AG04450 (cell line): Measurements from ENCODE around the gene INPP5A. TPM values are rescaled to one million over a fixed set of nuclear protein-coding genes. Genes with fewer than 3 reads are reported as not detected.

Experiments
- CTCF ChIA-PET: fragments of 300-600, 350-600 bp; formaldehyde crosslinking; extraction: SDS; loops from one replicate; lab custom pipeline; 2022; ENCODE audit warnings: antibody characterized with exemption, inconsistent platforms; lab: Charles Lee
- POLR2A ChIA-PET: fragments of 350-600 bp; formaldehyde crosslinking; extraction: SDS; loops from one replicate; lab custom pipeline; 2021; ENCODE audit warnings: antibody characterized with exemption, inconsistent platforms; lab: Yijun Ruan, JAX
- DNase-seq: peaks from one replicate; pipeline ENCODE4 v3.0.0-alpha.2; 2011; ENCODE audit warnings: low read depth, low spot score
- H3K27ac ChIP-seq: one replicate; pipeline ENCODE4 v1.5.1; 2012; ENCODE audit warnings: low read depth, low read length, control low read depth
- H3K27me3 ChIP-seq: one replicate; pipeline ENCODE4 v1.6.0; 2012; ENCODE audit warnings: low read length; ENCODE audit not compliant: control insufficient read depth, insufficient read depth
- H3K4me3 ChIP-seq: 2 replicates; pipeline ENCODE4 v1.5.1; 2011; ENCODE audit warnings: mild to moderate bottlenecking, low read depth, low read length, control low read depth
- H3K9me3 ChIP-seq: 2 replicates; pipeline ENCODE4 v1.5.1; 2012; ENCODE audit warnings: low read length; ENCODE audit not compliant: control insufficient read depth, insufficient read depth
- polyA plus RNA-seq: library from polyadenylated mRNA; depleted of rRNA; stranded (reverse); fragments of >200 nt; gene quantifications from 2 replicates; pipeline ENCODE4 v1.2.3, GENCODE V29; 2011
- TF ChIP-seq, protein P1 (sequence below): IDR thresholded peaks from 2 replicates; pipeline ENCODE4 v1.5.1; 2011; ENCODE audit warnings: low read depth, low read length, control low read depth, inconsistent platforms

Gene INPP5A
- polyA plus RNA-seq, 1 experiment, result 22.5 TPM

DNA sequence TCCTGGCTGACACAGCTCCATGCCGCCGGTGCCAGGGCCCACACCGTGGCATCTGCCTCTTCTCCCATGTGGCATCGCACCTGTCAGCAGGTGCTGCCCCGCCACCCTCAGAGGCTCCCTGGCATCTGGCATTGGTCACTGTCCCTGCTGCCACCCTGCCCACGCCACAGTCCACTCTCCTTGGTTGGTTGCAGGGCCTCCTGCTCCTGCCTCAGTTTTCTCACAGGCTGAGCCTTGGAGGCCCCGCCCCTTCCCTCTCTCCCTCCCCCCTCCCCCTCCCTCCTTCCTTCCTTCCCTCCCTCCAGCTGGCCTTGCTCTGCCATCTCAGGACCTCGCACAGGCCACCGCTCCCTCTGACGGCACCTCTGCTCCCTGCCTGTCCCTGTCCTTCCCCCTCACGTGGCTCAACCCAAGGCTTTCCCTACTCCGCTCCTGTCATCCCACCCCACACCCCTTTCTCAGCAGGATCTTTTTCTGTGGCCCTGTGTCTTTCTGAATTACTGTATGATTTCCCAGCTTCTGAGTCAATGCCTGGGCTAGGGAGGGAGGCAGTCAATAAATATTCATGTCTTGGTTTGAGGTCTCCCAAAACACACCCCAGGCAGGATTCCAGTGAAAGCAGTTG lies 87.4 kb downstream of the INPP5A start:
- TF ChIP-seq, protein P1, sequence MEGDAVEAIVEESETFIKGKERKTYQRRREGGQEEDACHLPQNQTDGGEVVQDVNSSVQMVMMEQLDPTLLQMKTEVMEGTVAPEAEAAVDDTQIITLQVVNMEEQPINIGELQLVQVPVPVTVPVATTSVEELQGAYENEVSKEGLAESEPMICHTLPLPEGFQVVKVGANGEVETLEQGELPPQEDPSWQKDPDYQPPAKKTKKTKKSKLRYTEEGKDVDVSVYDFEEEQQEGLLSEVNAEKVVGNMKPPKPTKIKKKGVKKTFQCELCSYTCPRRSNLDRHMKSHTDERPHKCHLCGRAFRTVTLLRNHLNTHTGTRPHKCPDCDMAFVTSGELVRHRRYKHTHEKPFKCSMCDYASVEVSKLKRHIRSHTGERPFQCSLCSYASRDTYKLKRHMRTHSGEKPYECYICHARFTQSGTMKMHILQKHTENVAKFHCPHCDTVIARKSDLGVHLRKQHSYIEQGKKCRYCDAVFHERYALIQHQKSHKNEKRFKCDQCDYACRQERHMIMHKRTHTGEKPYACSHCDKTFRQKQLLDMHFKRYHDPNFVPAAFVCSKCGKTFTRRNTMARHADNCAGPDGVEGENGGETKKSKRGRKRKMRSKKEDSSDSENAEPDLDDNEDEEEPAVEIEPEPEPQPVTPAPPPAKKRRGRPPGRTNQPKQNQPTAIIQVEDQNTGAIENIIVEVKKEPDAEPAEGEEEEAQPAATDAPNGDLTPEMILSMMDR, result no peak
- CTCF ChIA-PET, result interaction anchor here (0.7 kb wide), 1 partner anchor 53 kb away, joined by 3 read pairs; no protein-coding TSS in a partner anchor
- POLR2A ChIA-PET, result interaction anchor here (0.6 kb wide), 1 partner anchor 108 kb away, joined by 4 read pairs; no protein-coding TSS in a partner anchor

DNA sequence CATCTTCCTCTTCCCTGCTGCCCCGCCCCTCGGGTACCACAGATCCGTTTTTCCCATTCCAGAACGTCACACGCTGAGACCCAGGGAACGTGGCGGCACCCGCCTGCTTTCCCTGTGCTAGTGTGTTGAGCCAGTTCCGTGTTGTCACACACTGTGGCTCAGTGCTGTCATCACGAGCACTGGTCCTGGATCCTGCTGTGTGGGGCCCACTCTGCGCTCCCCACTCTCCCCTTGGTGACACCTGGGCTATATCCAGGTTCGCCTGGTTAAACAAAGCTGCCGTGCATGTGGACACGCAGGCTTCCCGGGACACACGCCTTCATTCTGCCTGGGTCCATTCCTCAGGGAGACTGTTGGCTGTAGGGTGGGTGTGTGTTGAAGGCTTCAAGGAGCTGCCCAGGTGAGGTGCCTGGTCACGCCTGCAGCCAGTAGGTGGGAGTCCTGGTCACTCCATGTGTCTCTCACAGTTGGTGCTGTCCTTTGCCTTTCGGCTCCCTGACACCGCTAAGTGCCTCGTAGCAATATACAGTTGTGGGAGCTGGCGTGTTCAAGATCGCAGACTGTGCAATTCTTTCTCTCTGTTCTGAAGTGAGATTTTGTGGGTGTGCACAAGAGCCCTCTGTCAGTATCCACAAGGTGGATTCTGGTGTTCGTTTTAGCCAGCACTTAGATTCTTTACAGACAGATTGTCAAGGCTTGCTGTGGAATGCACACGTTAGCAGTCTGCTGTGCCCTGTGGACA lies 88.6 kb downstream of the INPP5A start:
- no peaks in the 10 kb centered on the region; the same call in 1 of the 2 replicates for H3K9me3 ChIP-seq
- no peak for DNase-seq
- H3K27ac ChIP-seq, result no peak overlapping the region
- POLR2A ChIA-PET, result no interaction called here
- TF ChIP-seq, protein P1, result no peak
- CTCF ChIA-PET, result interaction anchor here (0.7 kb wide), 1 partner anchor 54 kb away, joined by 3 read pairs; no protein-coding TSS in a partner anchor
- H3K27me3 ChIP-seq, result no peaks in the 10 kb centered on the region
- H3K4me3 ChIP-seq, result no peak overlapping the region

More for the DNA sequence above, 87.4 kb downstream of the INPP5A start:
- peaks cover 2% of the 10 kb centered on the region for H3K9me3 ChIP-seq
- no peak for DNase-seq
- no peak overlapping the region for H3K27ac ChIP-seq
- H3K4me3 ChIP-seq, result no peak overlapping the region
- H3K27me3 ChIP-seq, result no peaks in the 10 kb centered on the region

DNA sequence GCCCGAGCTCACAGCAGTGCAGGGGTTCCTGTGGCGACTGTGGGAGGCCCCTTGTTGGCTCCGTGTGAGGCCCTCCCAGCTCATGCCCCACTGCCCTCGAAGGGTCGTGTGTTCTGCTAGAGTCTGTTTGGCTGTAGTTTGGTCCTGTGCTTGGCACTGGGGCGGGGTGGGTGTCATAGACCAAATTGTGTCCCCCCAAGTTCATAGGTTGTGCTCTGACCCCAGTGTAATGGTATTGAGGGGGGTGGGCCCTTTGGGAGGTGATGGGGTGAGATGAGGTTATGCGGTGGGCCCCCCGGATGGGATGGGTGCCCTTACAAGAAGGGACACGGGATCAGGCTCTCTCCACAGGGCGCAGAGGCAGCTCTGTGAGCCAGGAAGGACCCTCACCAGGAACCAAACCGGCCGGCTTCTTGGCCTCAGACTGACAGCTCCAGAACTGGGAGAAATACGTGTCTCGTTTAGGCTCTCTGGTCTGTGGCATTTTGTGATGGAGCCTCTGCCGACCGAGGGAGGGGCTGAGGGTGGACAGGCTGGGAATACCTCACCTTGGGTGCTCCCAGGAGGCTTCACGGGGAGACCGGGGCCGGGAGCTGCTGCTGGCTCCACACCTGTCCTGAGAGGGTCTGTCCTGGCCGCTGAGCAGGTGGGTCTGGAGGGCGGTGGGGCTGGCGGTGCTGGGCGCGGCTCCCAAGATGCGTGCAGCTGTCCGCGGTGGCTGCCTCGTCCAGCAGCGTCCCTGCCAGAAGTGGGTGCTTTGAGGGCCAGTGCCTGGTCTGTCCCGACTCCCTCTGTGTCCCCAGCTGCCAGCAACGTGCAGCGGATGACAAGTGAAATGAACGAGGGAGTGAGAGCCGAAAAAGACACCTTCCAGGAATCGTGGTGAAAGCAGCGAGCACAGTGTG lies 89.4 kb downstream of the INPP5A start:
- POLR2A ChIA-PET, result no interaction called here
- TF ChIP-seq, protein P1, result no peak
- Histone ChIP-seq H3K27ac (no peak overlapping the region), H3K4me3 (no peak overlapping the region), H3K27me3 (no peaks in the 10 kb centered on the region), H3K9me3 (no peaks in the 10 kb centered on the region; the same call in 1 of the 2 replicates)
- CTCF ChIA-PET, result no interaction called here
- DNase-seq, result no peak

DNA sequence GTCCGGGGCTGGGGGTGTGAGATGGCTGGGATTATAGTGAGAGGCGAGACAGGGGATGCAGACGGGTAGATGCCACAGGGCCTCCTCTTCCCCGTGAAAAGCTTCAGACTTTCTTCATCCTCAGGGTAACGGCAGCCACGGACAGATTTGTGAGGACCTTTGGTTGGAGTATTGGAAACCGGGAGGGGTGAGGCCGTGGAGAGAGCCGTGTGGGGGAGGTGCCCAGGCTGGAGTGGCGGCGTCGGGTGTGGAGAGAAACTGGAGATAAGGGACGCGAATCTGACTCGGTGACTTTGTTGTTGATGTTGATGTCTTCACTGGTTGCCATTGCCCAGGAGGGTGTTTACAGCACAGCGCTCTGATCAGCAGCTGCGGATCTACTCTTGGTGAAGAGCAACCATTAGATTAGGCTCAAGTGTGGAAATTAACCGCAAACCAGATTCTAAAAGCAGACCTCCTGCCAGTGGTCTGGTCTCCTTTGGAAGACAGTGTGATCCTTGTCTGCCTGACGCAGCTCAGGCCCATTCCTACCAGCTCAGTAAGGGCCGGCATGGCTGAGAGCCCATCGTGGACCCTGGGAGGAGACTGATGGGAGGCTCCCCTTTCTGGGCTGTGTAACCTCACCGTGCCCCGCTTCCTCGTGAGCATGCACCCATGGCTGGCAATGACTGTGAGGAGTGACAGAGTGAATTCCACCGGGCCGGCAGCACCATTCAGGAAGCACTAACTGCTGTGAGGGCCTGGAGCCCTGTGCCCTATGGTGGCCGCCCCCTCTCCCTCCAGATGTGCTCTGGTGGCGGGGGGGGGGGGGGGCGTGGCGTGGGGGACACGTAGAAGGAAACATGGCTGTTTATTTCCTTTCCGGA lies 90.3 kb downstream of the INPP5A start:
- no peaks in the 10 kb centered on the region for H3K27me3 ChIP-seq
- no peak overlapping the region for H3K4me3 ChIP-seq
- H3K9me3 ChIP-seq, result no peaks in the 10 kb centered on the region; the same call in 1 of the 2 replicates
- no peak overlapping the region for H3K27ac ChIP-seq
- TF ChIP-seq, protein P1, result no peak
- ChIA-PET POLR2A (no interaction called here), CTCF (no interaction called here)
- no peak for DNase-seq
